IMR-90 (cell line): ENCODE measurements around the gene HDGF. TPM values are rescaled to one million over a fixed set of nuclear protein-coding genes. Genes with fewer than 3 reads are reported as not detected.

Experiments
- ATAC-seq: fragments of 200-7000 bp; cut with Tn5 transposase; 2 replicates; pipeline ENCODE4 v1.9.1; 2020; ENCODE audit warnings: low read depth, mild to moderate bottlenecking, moderate library complexity
- BruUV-seq: library from RNA; stranded (reverse); fragments of 400-500 nt; replicated peaks from 2 replicates; lab custom pipeline; 2021; lab: Mats Ljungman, UMichigan
- CTCF ChIA-PET: fragments of 300-600 bp; formaldehyde crosslinking; extraction: SDS; loops from one replicate; lab custom pipeline; 2021; ENCODE audit warnings: antibody characterized with exemption; lab: Yijun Ruan, JAX
- POLR2A ChIA-PET: fragments of 300-600 bp; sonication (Branson Sonifier 250); formaldehyde crosslinking; loops from one replicate; lab custom pipeline; 2022; ENCODE audit warnings: antibody characterized with exemption; ENCODE audit not compliant: unreplicated experiment; lab: Charles Lee
- DNase-seq: peaks from one replicate; pipeline ENCODE4 v3.0.0; 2013
- H2AFZ ChIP-seq: replicated peaks from 2 replicates; pipeline ENCODE3; 2013; ENCODE audit warnings: low read length, mild to moderate bottlenecking; ENCODE audit not compliant: poor library complexity
- H2AK5ac ChIP-seq: 2 replicates; pipeline ENCODE4 v1.6.1; 2013; ENCODE audit warnings: low read depth, low read length, inconsistent platforms
- H2AK9ac ChIP-seq: replicated peaks from 2 replicates; pipeline ENCODE3; 2013; ENCODE audit warnings: mild to moderate bottlenecking, low read depth, low read length, moderate library complexity; ENCODE audit not compliant: poor library complexity
- H2BK120ac ChIP-seq: 2 replicates; pipeline ENCODE4 v1.6.1; 2013; ENCODE audit warnings: low read depth, low read length, inconsistent platforms
- H2BK15ac ChIP-seq: 3 replicates; pipeline ENCODE4 v1.6.1; 2013; ENCODE audit warnings: low read depth, low read length, inconsistent platforms
- H2BK20ac ChIP-seq: 2 replicates; pipeline ENCODE4 v1.6.1; 2013; ENCODE audit warnings: low read depth, mild to moderate bottlenecking, inconsistent platforms, low read length, moderate library complexity
- H2BK5ac ChIP-seq: 2 replicates; pipeline ENCODE4 v1.6.1; 2013; ENCODE audit warnings: mild to moderate bottlenecking, low read depth, low read length, inconsistent platforms; ENCODE audit not compliant: poor library complexity, severe bottlenecking
- H3K14ac ChIP-seq: replicated peaks from 2 replicates; pipeline ENCODE4 v1.6.1; 2013; ENCODE audit warnings: low read depth, low read length, inconsistent platforms
- H3K18ac ChIP-seq: 2 replicates; pipeline ENCODE4 v1.6.1; 2013; ENCODE audit warnings: low read depth, low read length, control low read depth
- H3K23ac ChIP-seq: 2 replicates; pipeline ENCODE4 v1.6.1; 2013; ENCODE audit warnings: low read depth, low read length, inconsistent platforms
- H3K27ac ChIP-seq: 2 replicates; pipeline ENCODE4 v1.5.1; 2013; ENCODE audit warnings: mild to moderate bottlenecking, control low read depth, low read length; ENCODE audit not compliant: insufficient read depth
- H3K27me3 ChIP-seq: 2 replicates; pipeline ENCODE4 v1.6.1; 2013; ENCODE audit warnings: low read length; ENCODE audit not compliant: control insufficient read depth, insufficient read depth
- H3K36me3 ChIP-seq: 2 replicates; pipeline ENCODE4 v1.6.1; 2013; ENCODE audit warnings: low read length, mixed read lengths; ENCODE audit not compliant: control insufficient read depth, insufficient read depth
- H3K4ac ChIP-seq: 2 replicates; pipeline ENCODE4 v1.6.1; 2013; ENCODE audit warnings: low read depth, low read length, inconsistent platforms
- H3K4me1 ChIP-seq: 2 replicates; pipeline ENCODE4 v1.6.1; 2013; ENCODE audit warnings: low read length, mixed read lengths; ENCODE audit not compliant: control insufficient read depth, insufficient read depth
- H3K4me2 ChIP-seq: 2 replicates; pipeline ENCODE4 v1.6.1; 2013; ENCODE audit warnings: low read depth, mild to moderate bottlenecking, control low read depth, low read length, moderate library complexity
- H3K4me3 ChIP-seq: 2 replicates; pipeline ENCODE4 v1.5.1; 2013; ENCODE audit warnings: low read depth, mild to moderate bottlenecking, control low read depth, low read length, moderate library complexity; ENCODE audit not compliant: insufficient read depth
- H3K56ac ChIP-seq: 2 replicates; pipeline ENCODE4 v1.6.1; 2013; ENCODE audit warnings: low read length, inconsistent platforms; ENCODE audit not compliant: insufficient read depth; ENCODE audit errors: extremely low read depth
- H3K79me1 ChIP-seq, 2 experiments: 2 replicates each; pipeline ENCODE4 v1.6.1; 2013; ENCODE audit warnings: low read length in 2 of 2, inconsistent platforms in 1 of 2, low read depth in 1 of 2
- H3K9ac ChIP-seq: 2 replicates; pipeline ENCODE4 v1.6.1; 2013; ENCODE audit warnings: low read depth, low read length, control low read depth
- H3K9me1 ChIP-seq: 2 replicates; pipeline ENCODE4 v1.6.1; 2013; ENCODE audit warnings: low read length, inconsistent platforms; ENCODE audit not compliant: insufficient read depth
- H3K9me3 ChIP-seq: 2 replicates; pipeline ENCODE4 v1.6.1; 2013; ENCODE audit warnings: low read length; ENCODE audit not compliant: control insufficient read depth, insufficient read depth
- H4K20me1 ChIP-seq: 2 replicates; pipeline ENCODE4 v1.6.1; 2013; ENCODE audit warnings: low read length, inconsistent platforms; ENCODE audit not compliant: insufficient read depth
- H4K5ac ChIP-seq: 2 replicates; pipeline ENCODE4 v1.6.1; 2013; ENCODE audit warnings: mild to moderate bottlenecking, low read depth, low read length, control low read depth
- H4K8ac ChIP-seq, 2 experiments: 2 replicates each; pipeline ENCODE4 v1.6.1; 2013; ENCODE audit warnings: low read depth in 2 of 2, low read length in 2 of 2, control low read depth in 1 of 2, inconsistent platforms in 1 of 2
- H4K91ac ChIP-seq: 2 replicates; pipeline ENCODE4 v1.6.1; 2013; ENCODE audit warnings: low read depth, low read length, inconsistent platforms; ENCODE audit not compliant: insufficient read depth
- CEBPB ChIP-seq: IDR thresholded peaks from 2 replicates; pipeline ENCODE4 v1.6.1; 2012; ENCODE audit warnings: low read depth, low read length, improper control_type of control experiment
- CHD1 ChIP-seq: IDR thresholded peaks from 2 replicates; pipeline ENCODE4 v1.6.1; 2012; ENCODE audit warnings: low read depth, low read length, improper control_type of control experiment
- MAZ ChIP-seq: IDR thresholded peaks from 2 replicates; pipeline ENCODE4 v1.6.1; 2012; ENCODE audit warnings: low read depth, mild to moderate bottlenecking, low read length, improper control_type of control experiment, moderate library complexity, borderline replicate concordance
- MXI1 ChIP-seq: IDR thresholded peaks from 2 replicates; pipeline ENCODE4 v1.6.1; 2012; ENCODE audit warnings: low read depth, mild to moderate bottlenecking, low read length, moderate library complexity, borderline replicate concordance
- RCOR1 ChIP-seq: IDR thresholded peaks from 2 replicates; pipeline ENCODE4 v1.6.1; 2012; ENCODE audit warnings: mild to moderate bottlenecking, low read length, improper control_type of control experiment; ENCODE audit not compliant: insufficient replicate concordance
- SMC3 ChIP-seq: fragments of 150-350 bp; IDR thresholded peaks from 2 replicates; pipeline ENCODE4 v1.6.1; 2016; ENCODE audit warnings: low read depth, mild to moderate bottlenecking, antibody characterized with exemption, low read length, moderate library complexity
- WGBS, 2 experiments: methylation state at CpG; one replicate each; pipeline versions ENCODE4 v1.1.5 to v1.1.7; 2013; ENCODE audit warnings: missing lambda C conversion rate in 2 of 2; ENCODE audit not compliant: insufficient read length in 1 of 2; ENCODE audit errors: extremely low coverage in 2 of 2; 5-methylcytosine and 5-hydroxymethylcytosine counted together
- dilution Hi-C: fragments of 300-500 bp; cut with HindIII; formaldehyde crosslinking; loops from one replicate; pipeline ENCODE4 v1.14.3; 2018; ENCODE audit warnings: low sequenced_read_pairs; ENCODE audit not compliant: unreplicated experiment
- in situ Hi-C: fragments of 300-500 bp; cut with MboI; formaldehyde crosslinking; loops from 3 replicates; pipeline ENCODE4 v1.14.3; 2019; ENCODE audit warnings: low sequenced_read_pairs, inconsistent platforms, mixed read lengths
- intact Hi-C: fragments of 100-400 bp; cut with micrococcal nuclease; formaldehyde crosslinking; loops from 2 replicates; pipeline ENCODE4 v1.10.0; 2022
- polyA plus RNA-seq, 3 experiments: library from polyadenylated mRNA; depleted of rRNA; stranded (reverse); fragments of >200 nt; gene quantifications; 2 replicates each; pipeline ENCODE4 v1.2.3, GENCODE V29; 2012; ENCODE audit warnings: low replicate concordance in 1 of 3
- total RNA-seq: library from RNA; depleted of rRNA; stranded (reverse); fragments of >200 nt; gene quantifications from 2 replicates; pipeline ENCODE4 v1.2.3, GENCODE V29; 2012
- TF ChIP-seq, protein P1 (sequence below): fragments of 150-350 bp; IDR thresholded peaks from 2 replicates; pipeline ENCODE4 v1.6.1; 2017; ENCODE audit warnings: mild to moderate bottlenecking, antibody characterized with exemption, low read length, low read depth

HDGF gene
- total and polyA plus RNA-seq, 2 of the 4 experiments (the other 2 are of a cell fraction): 94.6 to 123 TPM

DNA sequence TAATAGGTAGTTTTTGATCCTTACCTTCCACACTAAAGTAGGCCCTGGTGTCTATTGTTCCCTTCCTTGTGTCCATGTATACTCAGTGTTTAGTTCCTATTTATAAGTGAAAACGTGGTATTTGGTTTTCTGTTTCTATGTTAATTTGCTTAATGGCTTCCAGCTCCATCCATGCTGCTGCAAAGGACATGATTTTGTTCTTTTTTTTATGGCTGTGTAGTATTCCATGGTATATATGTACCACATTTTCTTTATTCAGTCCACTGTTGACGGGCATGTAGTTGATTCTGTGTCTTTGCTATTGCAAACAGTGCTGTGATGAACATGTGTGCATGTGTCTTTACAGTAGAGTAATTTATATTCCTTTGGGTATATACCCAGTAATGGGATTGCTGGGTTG, 36.7 kb upstream of the HDGF start:
- no peak overlapping the region for H4K8ac ChIP-seq
- DNase-seq (no peak), ATAC-seq (no peak)
- no peak overlapping the region for H2AK9ac ChIP-seq
- intact Hi-C loops: no loop called here
- WGBS, 2 experiments: no CpG with 5 or more reads among the region's 2 CpGs
- H2AFZ ChIP-seq: no peak overlapping the region
- in situ Hi-C loops: no loop called here
- H3K9me3 ChIP-seq: no peaks in the 10 kb centered on the region
- CTCF ChIA-PET: no interaction called here
- no TSS peak for BruUV-seq
- no peak overlapping the region for H2BK120ac ChIP-seq
- no peak overlapping the region for H4K91ac ChIP-seq
- no peak for TF ChIP-seq RCOR1
- TF ChIP-seq CHD1: no peak
- TF ChIP-seq, protein P1, sequence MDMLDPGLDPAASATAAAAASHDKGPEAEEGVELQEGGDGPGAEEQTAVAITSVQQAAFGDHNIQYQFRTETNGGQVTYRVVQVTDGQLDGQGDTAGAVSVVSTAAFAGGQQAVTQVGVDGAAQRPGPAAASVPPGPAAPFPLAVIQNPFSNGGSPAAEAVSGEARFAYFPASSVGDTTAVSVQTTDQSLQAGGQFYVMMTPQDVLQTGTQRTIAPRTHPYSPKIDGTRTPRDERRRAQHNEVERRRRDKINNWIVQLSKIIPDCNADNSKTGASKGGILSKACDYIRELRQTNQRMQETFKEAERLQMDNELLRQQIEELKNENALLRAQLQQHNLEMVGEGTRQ: no peak
- TF ChIP-seq CEBPB: no peak
- TF ChIP-seq SMC3: no peak
- no peak for TF ChIP-seq MAZ
- TF ChIP-seq MXI1: no peak
- dilution Hi-C loops: no loop called here
- H3K4me1 ChIP-seq: no peaks in the 10 kb centered on the region
- H3K79me1 ChIP-seq: peaks cover 26 to 47% of the 10 kb centered on the region in 2 experiments
- no peak overlapping the region for H3K56ac ChIP-seq
- H4K20me1 ChIP-seq: peaks cover 31% of the 10 kb centered on the region
- H3K4me3 ChIP-seq: no peak overlapping the region
- H3K9ac ChIP-seq: no peak overlapping the region
- H3K4me2 ChIP-seq: no peak overlapping the region
- H3K27me3 ChIP-seq: no peaks in the 10 kb centered on the region
- H2BK15ac ChIP-seq: no peak overlapping the region
- H4K5ac ChIP-seq: no peak overlapping the region
- no peak overlapping the region for H2BK20ac ChIP-seq
- no peak overlapping the region for H3K18ac ChIP-seq
- no peak overlapping the region for H2BK5ac ChIP-seq
- no peak overlapping the region for H2AK5ac ChIP-seq
- H3K4ac ChIP-seq: no peak overlapping the region
- peaks cover 43% of the 10 kb centered on the region for H3K36me3 ChIP-seq
- no peak overlapping the region for H3K27ac ChIP-seq
- POLR2A ChIA-PET: no interaction called here
- H3K23ac ChIP-seq: no peak overlapping the region
- H3K9me1 ChIP-seq: peaks cover 6% of the 10 kb centered on the region
- no peak overlapping the region for H3K14ac ChIP-seq
